K562 (cell line): ENCODE results near the gene ANO2. TPM values are rescaled to one million over a fixed set of nuclear protein-coding genes. Genes with fewer than 3 reads are reported as not detected.

Source experiments
- ATAC-seq: fragments of 200-7000 bp; cut with Tn5 transposase; 3 replicates; pipeline ENCODE4 v1.9.1; 2020; ENCODE audit warnings: moderate library complexity
- BruUV-seq: library from RNA; stranded (reverse); fragments of 400-500 nt; replicated peaks from 2 replicates; lab custom pipeline; 2021; lab: Mats Ljungman, UMichigan
- CTCF ChIA-PET: fragments of 300-600 bp; formaldehyde crosslinking; extraction: SDS; loops from one replicate; lab custom pipeline; 2021; ENCODE audit warnings: low intra/inter-chr PET ratio; lab: Yijun Ruan, JAX
- POLR2A ChIA-PET: fragments of 300-600, 350-650 bp; sonication (Branson Sonifier 250); formaldehyde crosslinking; extraction: SDS; loops from one replicate; lab custom pipeline; 2021; ENCODE audit warnings: antibody characterized with exemption, inconsistent platforms; lab: Yijun Ruan, JAX
- DNase-seq, 4 experiments: peaks; one replicate each; pipeline versions ENCODE4 v3.0.0 to v3.0.0-alpha.2; 2011 to 2018; ENCODE audit warnings: low spot score in 3 of 4, mixed read lengths in 3 of 4; ENCODE audit errors: extremely low read depth in 1 of 4
- FAIRE-seq: peaks from 2 replicates; lab custom pipeline; 2011; peaks lifted over from hg19 to GRCh38; lab: Jason Lieb, UNC
- H2AFZ ChIP-seq: 2 replicates; pipeline ENCODE4 v1.6.0; 2011; ENCODE audit warnings: low read depth, low read length, control low read depth, inconsistent platforms
- H3K27ac ChIP-seq: fragments of 200-600 bp; 3 replicates; pipeline ENCODE4 v1.8.0; 2011; ENCODE audit warnings: low read depth, mild to moderate bottlenecking, control low read depth, inconsistent platforms, low read length, moderate library complexity, mixed read lengths; ENCODE audit errors: extremely low read depth
- H3K27me3 ChIP-seq, 2 experiments: fragments of 300-600 bp in 1 of 2; 2 replicates in 1 of 2; 3 replicates in 1 of 2; pipeline versions ENCODE4 v1.6.0 to v1.8.0; 2011; ENCODE audit warnings: inconsistent platforms in 2 of 2, low read length in 2 of 2, mild to moderate bottlenecking in 1 of 2, mixed read lengths in 1 of 2, moderate library complexity in 1 of 2; ENCODE audit not compliant: control insufficient read depth in 2 of 2, insufficient read depth in 2 of 2
- H3K36me3 ChIP-seq: fragments of 300-600 bp; 3 replicates; pipeline ENCODE4 v1.8.0; 2011; ENCODE audit warnings: mild to moderate bottlenecking, low read length, inconsistent platforms; ENCODE audit not compliant: control insufficient read depth, insufficient read depth
- H3K4me1 ChIP-seq, 2 experiments: fragments of 200-600 bp in 1 of 2; replicated peaks in 1 of 2; 2 replicates in 1 of 2; 3 replicates in 1 of 2; pipeline versions ENCODE4 v1.5.1 to v1.8.0; 2011; ENCODE audit warnings: inconsistent platforms in 2 of 2, low read length in 2 of 2, mild to moderate bottlenecking in 1 of 2, mixed read lengths in 1 of 2, moderate library complexity in 1 of 2; ENCODE audit not compliant: control insufficient read depth in 2 of 2, insufficient read depth in 2 of 2
- H3K4me2 ChIP-seq: 2 replicates; pipeline ENCODE4 v1.6.1; 2011; ENCODE audit warnings: low read length, control low read depth, inconsistent platforms, mixed read lengths; ENCODE audit not compliant: insufficient read depth
- H3K4me3 ChIP-seq: fragments of 200-600 bp; sonication (generic), shearing (Covaris generic); 2 replicates; pipeline ENCODE4 v1.5.1; 2016; ENCODE audit warnings: control low read depth, inconsistent platforms
- H3K79me2 ChIP-seq: fragments of 200-600 bp; 3 replicates; pipeline ENCODE4 v1.8.0; 2011; ENCODE audit warnings: low read length, inconsistent platforms; ENCODE audit not compliant: control insufficient read depth, insufficient read depth
- H3K9ac ChIP-seq, 2 experiments: 2 replicates each; pipeline versions ENCODE4 v1.6.0 to v1.6.1; 2011; ENCODE audit warnings: low read depth in 2 of 2, low read length in 2 of 2, control low read depth in 1 of 2, inconsistent platforms in 1 of 2, mild to moderate bottlenecking in 1 of 2, mixed read lengths in 1 of 2; ENCODE audit not compliant: insufficient read depth in 1 of 2
- H3K9me1 ChIP-seq: one replicate; pipeline ENCODE4 v1.6.0; 2011; ENCODE audit warnings: inconsistent platforms, mild to moderate bottlenecking, low read length, moderate library complexity; ENCODE audit not compliant: control insufficient read depth, insufficient read depth
- H3K9me3 ChIP-seq: replicated peaks from 2 replicates; pipeline ENCODE4 v1.5.1; 2011; ENCODE audit warnings: low read depth, low read length, inconsistent platforms; ENCODE audit not compliant: control insufficient read depth, insufficient read depth
- H4K20me1 ChIP-seq: replicated peaks from 2 replicates; pipeline ENCODE4 v1.6.1; 2011; ENCODE audit warnings: low read length, inconsistent platforms, mixed read lengths; ENCODE audit not compliant: control insufficient read depth, insufficient read depth
- ELF1 ChIP-seq: fragments of 200-800 bp; sonication (Bioruptor generic); IDR thresholded peaks from 2 replicates; pipeline ENCODE4 v1.6.1; 2016; ENCODE audit warnings: missing genetic modification characterization, missing compliant biosample characterization
- JUNB ChIP-seq: fragments of 450-650 bp; formaldehyde crosslinking; conservative IDR thresholded peaks from 2 replicates; pipeline ENCODE4 v1.4.0; 2020; ENCODE audit warnings: mild to moderate bottlenecking
- MECOM ChIP-seq: fragments of 250-450 bp; sonication (Bioruptor Pico); IDR thresholded peaks from 2 replicates; pipeline ENCODE4 v1.8.0; 2022; ENCODE audit warnings: inconsistent platforms
- WGBS: fragments of 100-300 bp; shearing (Covaris generic); methylation state at CpG from one replicate; pipeline ENCODE4 v1.1.6; 2016; ENCODE audit warnings: low coverage, mixed read lengths; ENCODE audit not compliant: insufficient coverage; ENCODE audit errors: missing lambda C conversion rate; 5-methylcytosine and 5-hydroxymethylcytosine counted together
- in situ Hi-C: fragments of 300-500 bp; cut with MboI; formaldehyde crosslinking; loops from 4 replicates; pipeline ENCODE4 v1.15.0; 2018; ENCODE audit warnings: inconsistent platforms, mixed read lengths
- intact Hi-C: fragments of 100-400 bp; cut with micrococcal nuclease; formaldehyde crosslinking; loops from 2 replicates; pipeline ENCODE4 v1.14.2; 2022
- polyA plus RNA-seq, 8 experiments: library from polyadenylated mRNA; depleted of rRNA in 4 of 8; stranded (reverse) in 5 of 8; unstranded in 3 of 8; fragments of >200 nt; fragmentation: Nextera tagmentation in 2 of 8; fragmentation: Illumina TruSeq in 1 of 8; extraction: Ambion mirVana in 2 of 8; extraction: Trizol in 1 of 8; gene quantifications; 2 replicates each; pipeline versions ENCODE4 v1.2.1 to v1.2.3, GENCODE V29; 2011 to 2014; ENCODE audit warnings: inconsistent platforms in 1 of 8, missing spikeins in 1 of 8
- total RNA-seq, 7 experiments: library from RNA; depleted of rRNA in 6 of 7; stranded (reverse); fragments of >200 nt in 6 of 7; fragmentation: Illumina TruSeq in 2 of 7; extraction: Trizol in 2 of 7; gene quantifications; 2 replicates each; pipeline versions ENCODE4 v1.2.1 to v1.2.3, GENCODE V29; 2011 to 2021; ENCODE audit warnings: low replicate concordance in 1 of 7
- TF ChIP-seq, protein P1 (sequence below): fragments of 450-650 bp; IDR thresholded peaks from 2 replicates; pipeline ENCODE4 v1.6.1; 2016; ENCODE audit warnings: borderline replicate concordance
- TF ChIP-seq, protein P2 (sequence below), 3 experiments: IDR thresholded peaks in 2 of 3; conservative IDR thresholded peaks in 1 of 3; 2 replicates each; pipeline ENCODE4 v1.5.1; 2011 to 2012; ENCODE audit warnings: low read length in 3 of 3, mild to moderate bottlenecking in 3 of 3, control low read depth in 2 of 3, improper control_type of control experiment in 1 of 3, inconsistent platforms in 1 of 3, low read depth in 1 of 3, mixed read lengths in 1 of 3, moderate library complexity in 1 of 3; ENCODE audit not compliant: insufficient read depth in 2 of 3

The ANO2 gene
- total and polyA plus RNA-seq, 9 of the 15 experiments (the other 6 are each of a cell fraction or from before 2014, with no cell fraction given): 0.64 TPM; not detected in 8

DNA sequence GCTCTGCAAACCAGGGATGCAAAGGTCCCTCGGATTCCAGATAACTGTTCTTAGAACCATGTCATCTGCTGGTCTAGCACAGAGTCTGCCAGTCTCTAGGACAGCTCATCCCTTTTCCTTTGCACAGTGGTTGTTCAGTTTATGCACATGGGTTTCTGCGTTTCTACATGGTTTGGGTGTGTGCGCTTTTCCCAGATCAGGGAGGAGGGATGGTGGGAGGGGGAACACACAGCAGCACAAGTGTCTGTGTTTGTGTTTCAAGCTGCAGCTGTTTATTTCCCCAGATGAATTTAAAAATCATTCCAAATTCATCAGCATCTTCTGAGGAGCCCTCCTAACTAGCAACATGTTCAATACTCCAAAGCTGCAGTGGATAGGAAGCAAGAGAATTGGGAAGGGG lies 45.4 kb downstream of the ANO2 start (continued):
- TF ChIP-seq, protein P1, sequence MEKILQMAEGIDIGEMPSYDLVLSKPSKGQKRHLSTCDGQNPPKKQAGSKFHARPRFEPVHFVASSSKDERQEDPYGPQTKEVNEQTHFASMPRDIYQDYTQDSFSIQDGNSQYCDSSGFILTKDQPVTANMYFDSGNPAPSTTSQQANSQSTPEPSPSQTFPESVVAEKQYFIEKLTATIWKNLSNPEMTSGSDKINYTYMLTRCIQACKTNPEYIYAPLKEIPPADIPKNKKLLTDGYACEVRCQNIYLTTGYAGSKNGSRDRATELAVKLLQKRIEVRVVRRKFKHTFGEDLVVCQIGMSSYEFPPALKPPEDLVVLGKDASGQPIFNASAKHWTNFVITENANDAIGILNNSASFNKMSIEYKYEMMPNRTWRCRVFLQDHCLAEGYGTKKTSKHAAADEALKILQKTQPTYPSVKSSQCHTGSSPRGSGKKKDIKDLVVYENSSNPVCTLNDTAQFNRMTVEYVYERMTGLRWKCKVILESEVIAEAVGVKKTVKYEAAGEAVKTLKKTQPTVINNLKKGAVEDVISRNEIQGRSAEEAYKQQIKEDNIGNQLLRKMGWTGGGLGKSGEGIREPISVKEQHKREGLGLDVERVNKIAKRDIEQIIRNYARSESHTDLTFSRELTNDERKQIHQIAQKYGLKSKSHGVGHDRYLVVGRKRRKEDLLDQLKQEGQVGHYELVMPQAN: no peak

DNA sequence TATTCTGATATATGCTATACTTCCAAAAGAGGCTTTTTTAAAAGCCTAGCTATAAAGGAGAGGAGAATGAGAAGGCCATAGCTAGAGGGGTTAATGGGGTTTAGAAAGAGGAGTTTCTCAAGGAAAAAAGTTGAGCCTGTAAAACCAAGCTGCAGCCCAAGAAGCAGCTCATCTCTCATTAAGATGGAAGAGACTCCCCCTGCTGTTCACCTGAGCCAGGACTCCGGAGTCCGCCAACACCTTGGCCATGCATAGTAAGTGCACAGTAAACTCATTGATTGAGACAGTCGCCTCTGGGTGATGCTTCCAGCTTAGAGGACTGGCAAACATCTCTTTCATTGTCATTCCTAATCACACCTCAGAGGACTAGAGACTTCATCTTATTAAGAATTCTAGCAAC lies 46.2 kb downstream of the ANO2 start:
- ATAC-seq (no peak), DNase-seq (peak in 2 of 4 experiments; percentile 5 to 16), FAIRE-seq (no peak)
- TF ChIP-seq MECOM (no peak), ELF1 (tag) (no peak), JUNB (CRISPR knock-in tag) (no peak)
- TF ChIP-seq, protein P2, sequence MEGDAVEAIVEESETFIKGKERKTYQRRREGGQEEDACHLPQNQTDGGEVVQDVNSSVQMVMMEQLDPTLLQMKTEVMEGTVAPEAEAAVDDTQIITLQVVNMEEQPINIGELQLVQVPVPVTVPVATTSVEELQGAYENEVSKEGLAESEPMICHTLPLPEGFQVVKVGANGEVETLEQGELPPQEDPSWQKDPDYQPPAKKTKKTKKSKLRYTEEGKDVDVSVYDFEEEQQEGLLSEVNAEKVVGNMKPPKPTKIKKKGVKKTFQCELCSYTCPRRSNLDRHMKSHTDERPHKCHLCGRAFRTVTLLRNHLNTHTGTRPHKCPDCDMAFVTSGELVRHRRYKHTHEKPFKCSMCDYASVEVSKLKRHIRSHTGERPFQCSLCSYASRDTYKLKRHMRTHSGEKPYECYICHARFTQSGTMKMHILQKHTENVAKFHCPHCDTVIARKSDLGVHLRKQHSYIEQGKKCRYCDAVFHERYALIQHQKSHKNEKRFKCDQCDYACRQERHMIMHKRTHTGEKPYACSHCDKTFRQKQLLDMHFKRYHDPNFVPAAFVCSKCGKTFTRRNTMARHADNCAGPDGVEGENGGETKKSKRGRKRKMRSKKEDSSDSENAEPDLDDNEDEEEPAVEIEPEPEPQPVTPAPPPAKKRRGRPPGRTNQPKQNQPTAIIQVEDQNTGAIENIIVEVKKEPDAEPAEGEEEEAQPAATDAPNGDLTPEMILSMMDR (IDR thresholded peaks at IDR 0.05 in 2 of 3, conservative IDR thresholded peaks at IDR 0.05 in 1 of 3; ENCODE audit: insufficient read depth in 2 of 3, low read depth in 1 of 3, low read length in 3 of 3): peak; percentile 4 to 30 (median 23); a peak in 2 of 6 replicates
- BruUV-seq: no TSS peak
- H3K36me3 ChIP-seq: no peaks in the 10 kb centered on the region
- intact Hi-C loops: no loop called here
- H2AFZ ChIP-seq: no peak overlapping the region
- H4K20me1 ChIP-seq: no peaks in the 10 kb centered on the region
- H3K9me3 ChIP-seq: no peaks in the 10 kb centered on the region
- POLR2A ChIA-PET: interaction anchor here (1.3 kb wide), 1 partner anchor 10 kb away, joined by 4 read pairs; no protein-coding TSS in a partner anchor
- no peaks in the 10 kb centered on the region for H3K4me1 ChIP-seq
- no peaks in the 10 kb centered on the region; a peak in 1 of 5 replicates for H3K27me3 ChIP-seq
- H3K79me2 ChIP-seq: no peaks in the 10 kb centered on the region
- no peak overlapping the region for H3K9ac ChIP-seq
- in situ Hi-C loops: no loop called here
- H3K27ac ChIP-seq: no peak overlapping the region
- H3K4me2 ChIP-seq: no peak overlapping the region
- WGBS: 0% methylated on average over 3 of the region's 3 CpGs
- no peak overlapping the region for H3K4me3 ChIP-seq
- CTCF ChIA-PET: no interaction called here
- H3K9me1 ChIP-seq: no peaks in the 10 kb centered on the region
